GM12878 (cell line): ENCODE data around the gene ATAD3A. TPM values are rescaled to one million over a fixed set of nuclear protein-coding genes. Genes with fewer than 3 reads are reported as not detected.

Experiments used
- ATAC-seq: fragments of 200-7000 bp; cut with Tn5 transposase; 3 replicates; pipeline ENCODE4 v1.9.1; 2020; ENCODE audit warnings: mild to moderate bottlenecking, moderate library complexity
- BruUV-seq: library from RNA; stranded (reverse); fragments of 400-500 nt; replicated peaks from 2 replicates; lab custom pipeline; 2021; lab: Mats Ljungman, UMichigan
- CTCF ChIA-PET: fragments of 300-600 bp; sonication (Branson Sonifier 250); formaldehyde crosslinking; extraction: SDS; loops from one replicate; lab custom pipeline; 2021; ENCODE audit warnings: inconsistent platforms; lab: Yijun Ruan, JAX
- POLR2A ChIA-PET: fragments of 350-600 bp; formaldehyde crosslinking; extraction: SDS; loops from one replicate; lab custom pipeline; 2021; ENCODE audit warnings: inconsistent platforms; lab: Charles Lee
- RAD21 ChIA-PET: fragments of 300-600 bp; sonication (Branson Sonifier 250); formaldehyde crosslinking; loops from one replicate; lab custom pipeline; 2023; ENCODE audit warnings: antibody characterized with exemption; ENCODE audit not compliant: unreplicated experiment; lab: Charles Lee
- SMC1A ChIA-PET: fragments of 300-600 bp; sonication (Branson Sonifier 250); formaldehyde crosslinking; loops from one replicate; lab custom pipeline; 2023; ENCODE audit not compliant: unreplicated experiment, uncharacterized antibody; lab: Charles Lee
- DNase-seq: peaks from one replicate; pipeline ENCODE4 v3.0.0-alpha.2; 2011; ENCODE audit warnings: low read depth, low spot score
- FAIRE-seq: peaks from 3 replicates; lab custom pipeline; 2011; peaks lifted over from hg19 to GRCh38; lab: Jason Lieb, UNC
- H2AFZ ChIP-seq: 2 replicates; pipeline ENCODE4 v1.6.0; 2011; ENCODE audit warnings: low read depth, low read length, control low read depth; ENCODE audit not compliant: control insufficient read depth
- H3K27ac ChIP-seq: 2 replicates; pipeline ENCODE4 v1.5.1; 2011; ENCODE audit warnings: control low read depth; ENCODE audit not compliant: control insufficient read depth, insufficient read depth
- H3K27me3 ChIP-seq, 2 experiments: replicated peaks in 1 of 2; 2 replicates each; pipeline versions ENCODE4 v1.6.0 to v1.6.1; 2011; ENCODE audit warnings: low read length in 1 of 2; ENCODE audit not compliant: control insufficient read depth in 2 of 2, insufficient read depth in 2 of 2
- H3K36me3 ChIP-seq, 2 experiments: 2 replicates each; pipeline ENCODE4 v1.5.1; 2011; ENCODE audit warnings: low read length in 1 of 2; ENCODE audit not compliant: control insufficient read depth in 2 of 2, insufficient read depth in 2 of 2
- H3K4me1 ChIP-seq: 2 replicates; pipeline ENCODE4 v1.6.1; 2011; ENCODE audit warnings: mild to moderate bottlenecking, low read length, moderate library complexity, mixed read lengths; ENCODE audit not compliant: control insufficient read depth, insufficient read depth
- H3K4me2 ChIP-seq: 2 replicates; pipeline ENCODE4 v1.6.0; 2011; ENCODE audit warnings: control low read depth; ENCODE audit not compliant: control insufficient read depth, insufficient read depth
- H3K4me3 ChIP-seq: fragments of 200-600 bp; sonication (generic); 2 replicates; pipeline ENCODE4 v1.5.1; 2016
- H3K79me2 ChIP-seq: 2 replicates; pipeline ENCODE4 v1.6.0; 2011; ENCODE audit warnings: low read length; ENCODE audit not compliant: control insufficient read depth, insufficient read depth
- H3K9ac ChIP-seq: 2 replicates; pipeline ENCODE4 v1.8.0; 2011; ENCODE audit warnings: low read length, control low read depth, mixed read lengths; ENCODE audit not compliant: control insufficient read depth, insufficient read depth
- H3K9me3 ChIP-seq: replicated peaks from 3 replicates; pipeline ENCODE4 v1.5.1; 2011; ENCODE audit warnings: mild to moderate bottlenecking, low read length; ENCODE audit not compliant: control insufficient read depth, insufficient read depth
- H4K20me1 ChIP-seq: 2 replicates; pipeline ENCODE4 v1.6.0; 2011; ENCODE audit not compliant: control insufficient read depth, insufficient read depth
- BCLAF1 ChIP-seq: fragments of 450-650 bp; IDR thresholded peaks from 2 replicates; pipeline ENCODE4 v1.6.1; 2017; ENCODE audit warnings: antibody characterized with exemption, mild to moderate bottlenecking, moderate library complexity
- CHD4 ChIP-seq: fragments of 200-600 bp; sonication (generic); IDR thresholded peaks from 2 replicates; pipeline ENCODE4 v1.6.1; 2016; ENCODE audit warnings: mild to moderate bottlenecking
- HDAC6 ChIP-seq: fragments of 200-600 bp; sonication (generic); IDR thresholded peaks from one replicate; pipeline ENCODE4 v1.8.0; 2017; ENCODE audit warnings: antibody characterized with exemption; ENCODE audit not compliant: unreplicated experiment
- MTA2 ChIP-seq: fragments of 450-650 bp; IDR thresholded peaks from 2 replicates; pipeline ENCODE4 v1.6.1; 2016; ENCODE audit warnings: low read depth, mild to moderate bottlenecking, moderate library complexity
- STAT1 ChIP-seq: fragments of 450-650 bp; conservative IDR thresholded peaks from 2 replicates; pipeline ENCODE4 v1.6.1; 2014; ENCODE audit warnings: antibody characterized with exemption, mild to moderate bottlenecking
- STAT3 ChIP-seq: IDR thresholded peaks from 2 replicates; pipeline ENCODE4 v1.6.1; 2011; ENCODE audit warnings: low read depth, low read length, improper control_type of control experiment
- TAF1 ChIP-seq: IDR thresholded peaks from 2 replicates; pipeline ENCODE4 v1.6.1; 2011; ENCODE audit warnings: mild to moderate bottlenecking, low read depth, low read length, borderline replicate concordance
- TBL1XR1 ChIP-seq: IDR thresholded peaks from 2 replicates; pipeline ENCODE4 v1.6.1; 2012; ENCODE audit warnings: low read depth, low read length, improper control_type of control experiment
- TCF12 ChIP-seq: IDR thresholded peaks from 2 replicates; pipeline ENCODE4 v1.6.1; 2011; ENCODE audit warnings: low read depth, mild to moderate bottlenecking, low read length
- YY1 ChIP-seq: IDR thresholded peaks from 2 replicates; pipeline ENCODE4 v1.6.1; 2011; ENCODE audit warnings: low read depth, mild to moderate bottlenecking, low read length
- ZNF217 ChIP-seq: fragments of 450-650 bp; IDR thresholded peaks from 2 replicates; pipeline ENCODE4 v1.6.1; 2017; ENCODE audit warnings: antibody characterized with exemption, mild to moderate bottlenecking
- ZSCAN29 ChIP-seq: fragments of 450-650 bp; IDR thresholded peaks from 2 replicates; pipeline ENCODE4 v1.6.1; 2017; ENCODE audit warnings: mild to moderate bottlenecking, moderate library complexity
- WGBS: methylation state at CpG from one replicate; pipeline ENCODE4 v1.1.6; 2016; ENCODE audit warnings: low lambda C conversion rate; ENCODE audit not compliant: insufficient replicate concordance, insufficient coverage; ENCODE audit errors: missing lambda C conversion rate; 5-methylcytosine and 5-hydroxymethylcytosine counted together
- in situ Hi-C: fragments of 300-500 bp; cut with MboI; formaldehyde crosslinking; loops from 9 replicates; pipeline ENCODE4 v1.14.3; 2018; ENCODE audit warnings: mixed read lengths
- intact Hi-C: fragments of 100-400 bp; cut with micrococcal nuclease; formaldehyde crosslinking; loops from one replicate; pipeline ENCODE4 v1.14.2; 2022; ENCODE audit not compliant: unreplicated experiment
- polyA plus RNA-seq, 11 experiments: library from polyadenylated mRNA; depleted of rRNA in 4 of 11; unstranded in 6 of 11; stranded (reverse) in 5 of 11; fragments of >200 nt; fragmentation: Nextera tagmentation in 4 of 11; fragmentation: Illumina TruSeq in 1 of 11; extraction: Ambion mirVana in 4 of 11; extraction: Trizol in 1 of 11; gene quantifications; 1 replicate in 1 of 11; 2 replicates in 10 of 11; pipeline versions ENCODE4 v1.2.1 to v1.2.3, GENCODE V29; 2011 to 2016; ENCODE audit warnings: inconsistent platforms in 2 of 11, missing spikeins in 2 of 11, low read depth in 1 of 11
- total RNA-seq, 4 experiments: library from RNA; depleted of rRNA in 3 of 4; stranded (reverse); fragments of >200 nt in 3 of 4; fragmentation: Illumina TruSeq in 1 of 4; extraction: Trizol in 1 of 4; gene quantifications; 2 replicates each; pipeline versions ENCODE4 v1.2.1 to v1.2.3, GENCODE V29; 2013 to 2021

ATAD3A gene
- total and polyA plus RNA-seq, 10 of the 15 experiments (the other 5 are each of a cell fraction or from before 2014, with no cell fraction given) = 0.05 to 93.5 (median 38.9) TPM

- intact Hi-C loops = no loop called here
- no TSS peak for BruUV-seq
- no peak for TF ChIP-seq HDAC6
- TF ChIP-seq YY1 = no peak
- no peak for TF ChIP-seq STAT3
- TF ChIP-seq BCLAF1 = no peak
- TF ChIP-seq MTA2 = no peak
- no peak for TF ChIP-seq STAT1
- TF ChIP-seq TAF1 = no peak
- TF ChIP-seq TBL1XR1 = no peak
- TF ChIP-seq ZSCAN29 = no peak
- TF ChIP-seq ZNF217 = no peak
- TF ChIP-seq CHD4 = no peak
- no peak for TF ChIP-seq TCF12
- H3K4me1 ChIP-seq = no peaks in the 10 kb centered on the region
- in situ Hi-C loops = no loop called here
- FAIRE-seq = no peak
- H3K79me2 ChIP-seq = no peaks in the 10 kb centered on the region
- ChIA-PET CTCF (no interaction called here), SMC1A (no interaction called here), POLR2A (no interaction called here), RAD21 (no interaction called here)
- H3K9ac ChIP-seq = no peak overlapping the region
- no peaks in the 10 kb centered on the region for H3K27me3 ChIP-seq
- DNase-seq = no peak
- no peaks in the 10 kb centered on the region for H4K20me1 ChIP-seq
- no peak for ATAC-seq
- H3K4me3 ChIP-seq = no peak overlapping the region
- WGBS = 92% methylated on average over 17 of the region's 19 CpGs
- H3K27ac ChIP-seq = no peak overlapping the region
- H2AFZ ChIP-seq = no peak overlapping the region
- no peaks in the 10 kb centered on the region; a peak in 2 of 4 replicates for H3K36me3 ChIP-seq
- H3K4me2 ChIP-seq = no peak overlapping the region
- no peaks in the 10 kb centered on the region for H3K9me3 ChIP-seq
These were observed 35.5 kb downstream of the ATAD3A start for GRCh38 chr1:1547476-1547875.
